Head of caudate nucleus (tissue), 42 donors: ENCODE results near the gene STPG2.

ENCODE experiments used
- DNase-seq, 42 donors: peaks; one replicate each; pipeline versions ENCODE4 v3.0.0 to v3.0.0-alpha.2; 2020 to 2021; ENCODE audit warnings: mixed read lengths in 7 of 42
- intact Hi-C: fragments of 100-400 bp; cut with DNase I; formaldehyde crosslinking; loops from one replicate; pipeline ENCODE4 v1.15.0; 2022

Gene STPG2

DNA sequence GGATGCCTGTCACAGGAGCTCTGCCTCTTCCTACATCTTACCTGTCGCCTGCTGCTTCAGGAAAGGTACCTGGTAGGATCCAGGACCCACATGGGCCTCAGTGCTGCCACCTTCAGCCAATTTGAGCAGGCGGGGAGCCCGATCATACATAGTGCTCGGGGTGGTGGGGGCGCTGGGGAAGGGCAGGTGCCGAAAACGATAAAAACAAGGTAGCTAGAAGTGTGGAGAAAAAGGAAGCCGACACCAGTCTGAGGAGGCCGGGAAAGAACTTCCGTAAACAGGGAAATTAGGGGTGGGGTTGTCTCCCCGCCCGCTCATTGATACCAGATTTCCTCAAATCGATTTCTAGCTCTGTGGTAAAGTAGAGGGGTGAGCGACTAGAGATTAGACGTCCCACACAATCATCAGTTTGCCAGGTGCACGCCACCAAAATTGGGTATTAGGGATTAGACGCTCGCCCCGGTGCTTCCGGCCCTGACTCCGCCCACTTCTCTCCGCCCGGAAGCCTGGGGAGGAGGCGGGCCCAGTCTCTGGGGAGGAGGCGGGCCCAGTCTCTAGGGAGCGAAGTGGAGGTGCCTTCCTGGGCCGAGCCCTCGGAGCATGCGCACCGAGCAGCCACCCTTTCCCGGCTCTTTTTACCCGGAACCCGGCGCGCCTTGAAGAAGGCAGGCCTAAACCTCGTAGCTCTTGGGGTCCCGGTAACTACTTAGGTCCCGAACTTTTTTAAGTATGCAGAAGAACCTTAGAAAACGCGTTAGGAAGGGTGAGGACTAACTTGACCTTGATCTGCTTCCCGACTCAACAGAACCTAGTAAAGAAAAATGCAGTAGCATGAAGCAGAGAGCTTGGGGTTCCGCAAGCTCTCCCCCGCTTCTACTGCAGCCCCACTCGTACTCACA lies at the start of gene STPG2:
STPG2 (minus strand) TSS at position 476 of the 899 bp plus-strand sequence.
- peak; percentile 81 to 98 (median 95) for DNase-seq
- intact Hi-C loops: loop anchor here (5.0 kb wide), 1 partner anchor 119 kb away; the partner anchor contains the start of gene RAP1GDS1

DNA sequence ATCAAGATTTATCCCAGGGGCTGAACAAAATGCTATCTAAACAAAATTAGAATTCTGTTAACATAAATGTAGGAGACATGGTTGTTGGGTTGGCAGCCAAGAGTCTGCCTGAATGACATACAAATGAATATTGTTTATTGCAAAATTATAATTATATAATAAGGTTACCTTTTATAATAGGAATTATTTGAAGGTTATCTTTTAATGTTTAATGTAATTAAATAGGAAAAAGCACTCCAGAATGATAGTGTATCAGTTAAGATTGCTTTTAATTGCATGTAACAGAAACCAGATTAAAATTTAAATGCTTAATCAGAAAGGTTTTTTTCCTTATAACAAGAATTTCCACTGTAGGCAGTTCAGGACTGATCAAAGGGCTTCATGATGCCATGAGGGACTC lies 42.0 kb upstream of the STPG2 start:
- DNase-seq: no peak

DNA sequence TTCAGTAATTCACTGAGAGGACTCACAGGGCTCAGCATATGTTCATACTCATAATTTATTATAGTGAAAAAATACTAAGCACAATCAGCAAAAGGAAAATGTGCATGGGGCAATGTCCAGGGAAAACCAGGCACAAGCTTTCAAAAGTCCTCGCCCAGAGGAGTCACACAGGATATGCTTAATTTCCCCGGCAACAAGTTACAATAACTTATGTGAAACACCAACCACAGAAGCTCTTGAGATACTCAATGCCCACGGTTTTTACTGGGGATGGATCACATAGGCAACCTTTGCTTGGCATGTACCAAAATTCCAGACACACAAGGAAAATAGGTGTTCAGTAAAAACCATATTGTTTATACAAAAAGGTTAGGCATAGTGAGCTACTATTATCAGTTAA lies 38.5 kb upstream of the STPG2 start:
- intact Hi-C loops: no loop called here

More for the DNA sequence above, 42.0 kb upstream of the STPG2 start:
- intact Hi-C loops: no loop called here

DNA sequence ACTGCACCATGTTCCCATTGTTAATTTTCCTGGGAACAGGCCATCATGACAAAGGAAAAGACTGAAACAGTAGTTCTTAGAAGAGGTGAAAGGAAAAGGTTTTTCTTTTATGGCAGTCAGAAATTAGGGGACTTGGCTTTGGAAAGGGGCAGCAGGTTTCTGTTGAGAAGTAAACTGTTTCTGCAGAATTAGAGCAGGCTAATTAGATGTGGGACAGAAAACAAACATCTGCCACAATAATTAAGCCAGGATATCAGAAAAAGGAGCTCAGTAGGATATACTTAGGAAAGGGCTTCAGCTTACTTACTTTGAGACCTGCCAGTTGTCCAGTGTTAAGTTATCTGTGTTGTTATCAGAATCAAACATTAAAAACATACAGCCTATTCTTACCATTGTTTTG lies 36.7 kb upstream of the STPG2 start:
- no peak for DNase-seq
- intact Hi-C loops: no loop called here

More for the DNA sequence above, 38.5 kb upstream of the STPG2 start:
- no peak for DNase-seq

DNA sequence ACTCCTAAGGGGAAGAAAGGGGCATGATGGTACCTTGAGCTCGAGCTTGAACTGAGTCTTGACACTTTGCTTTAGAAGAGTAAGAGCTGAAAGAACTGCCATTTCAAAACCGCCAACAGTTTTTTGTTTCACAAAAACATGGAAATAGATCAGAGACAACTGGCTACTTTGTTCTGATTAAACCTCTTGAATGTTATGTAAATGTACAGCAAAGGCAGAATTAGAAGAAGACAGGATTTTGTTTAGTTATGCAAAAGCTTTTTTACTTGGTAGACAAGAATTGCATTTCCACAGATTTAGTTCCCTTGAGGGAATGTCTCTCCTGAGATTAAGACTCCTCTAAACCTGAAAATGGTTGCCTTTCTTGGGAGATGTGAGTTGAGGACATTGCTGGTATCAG lies 33.3 kb upstream of the STPG2 start:
- DNase-seq: no peak
- intact Hi-C loops: no loop called here

- intact Hi-C loops: no loop called here
These were observed 26.8 kb upstream of the STPG2 start for GRCh38 chr4:98170035-98170434.

GRCh38 chr4:98166731-98167041 lies 23.4 kb upstream of the STPG2 start:
- intact Hi-C loops: no loop called here
- DNase-seq: no peak

More at GRCh38 chr4:98170035-98170434, 26.8 kb upstream of the STPG2 start:
- no peak for DNase-seq

- peak in 6 of 42 donors; percentile 13 to 59 (median 22) for DNase-seq
- intact Hi-C loops: no loop called here
These were observed 22.9 kb upstream of the STPG2 start for GRCh38 chr4:98166025-98166730.

DNA sequence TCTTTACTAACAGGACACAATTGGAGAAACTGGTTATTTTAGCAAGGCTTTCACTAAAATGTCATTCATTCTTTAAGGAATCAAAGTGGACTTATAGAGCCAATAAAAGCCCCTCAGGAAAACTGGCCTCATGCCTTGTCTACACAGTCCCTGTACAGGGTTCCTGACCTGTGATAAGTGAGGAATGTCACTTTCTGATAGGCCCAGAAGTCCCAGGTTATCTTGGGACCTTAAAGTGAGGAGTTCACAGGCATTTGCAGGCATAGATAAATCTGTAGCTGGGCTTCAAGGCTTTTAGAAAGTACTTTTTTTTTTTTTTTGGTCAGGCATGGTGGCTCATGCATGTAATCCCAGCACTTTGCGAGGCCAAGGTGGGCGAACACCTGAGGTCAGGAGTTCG lies 19.4 kb upstream of the STPG2 start:
- intact Hi-C loops: no loop called here
- no peak for DNase-seq

DNA sequence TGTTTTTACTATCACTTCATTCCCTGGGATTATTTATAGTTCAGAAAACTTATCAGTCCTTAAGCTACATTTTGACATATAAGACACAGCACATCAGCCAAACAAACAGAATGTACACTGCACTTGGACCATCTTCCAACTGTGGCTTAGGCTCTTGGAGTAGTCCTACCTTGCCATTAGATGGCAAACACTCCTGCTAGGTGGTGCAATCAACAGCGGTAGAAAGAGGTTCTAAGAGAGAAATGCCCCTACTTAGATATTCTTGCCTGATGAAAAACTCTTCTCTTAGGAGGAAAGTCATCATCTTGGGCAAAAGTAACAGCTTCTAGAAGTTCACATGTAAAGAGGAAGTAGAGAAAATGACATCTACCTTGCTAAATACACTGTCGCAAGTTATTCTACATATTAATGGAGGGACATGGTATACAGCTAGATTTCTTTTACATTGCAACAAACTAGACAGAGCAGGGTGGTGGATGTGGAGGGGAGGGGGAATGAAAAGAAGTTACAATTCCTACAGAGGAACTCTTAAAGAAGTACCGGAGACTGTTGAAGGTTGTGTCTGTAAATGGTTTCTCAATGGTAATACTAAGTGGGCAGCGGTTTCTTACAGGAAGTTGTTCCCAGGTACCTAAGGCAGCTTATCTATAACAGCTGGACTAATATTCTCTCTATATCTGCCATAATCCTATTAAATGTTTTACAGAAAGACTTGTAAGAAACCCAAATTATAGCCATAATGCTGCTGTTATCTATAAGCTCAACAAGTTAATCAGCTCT lies 8.1 kb upstream of the STPG2 start:
- intact Hi-C loops: no loop called here

GRCh38 chr4:98150092-98150761 lies 7.0 kb upstream of the STPG2 start:
- intact Hi-C loops: no loop called here

More for the DNA sequence above, 8.1 kb upstream of the STPG2 start:
- no peak for DNase-seq

DNA sequence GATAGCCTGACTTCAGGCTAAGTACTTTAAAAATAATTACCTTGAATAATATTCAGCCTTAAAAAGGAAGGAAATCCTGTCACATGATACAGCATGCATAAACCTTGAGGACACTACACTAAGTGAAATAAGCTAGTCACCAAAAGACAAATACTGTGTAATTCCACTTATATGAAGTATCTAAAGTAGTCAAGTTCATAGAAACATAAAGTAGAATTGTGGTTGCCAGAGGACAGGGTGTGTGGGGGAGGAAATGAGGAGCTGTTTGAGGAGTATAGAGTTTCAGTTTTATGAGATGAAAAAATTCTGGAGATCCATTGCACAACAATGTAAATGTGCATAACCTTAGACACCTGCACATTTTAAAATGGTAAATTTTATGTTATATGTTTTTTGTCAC lies 5.6 kb upstream of the STPG2 start:
- no peak for DNase-seq
- intact Hi-C loops: no loop called here

More at GRCh38 chr4:98150092-98150761, 7.0 kb upstream of the STPG2 start:
- no peak for DNase-seq

- intact Hi-C loops: no loop called here
- no peak for DNase-seq
These were observed 17.1 kb downstream of the STPG2 start for GRCh38 chr4:98126141-98126540.

DNA sequence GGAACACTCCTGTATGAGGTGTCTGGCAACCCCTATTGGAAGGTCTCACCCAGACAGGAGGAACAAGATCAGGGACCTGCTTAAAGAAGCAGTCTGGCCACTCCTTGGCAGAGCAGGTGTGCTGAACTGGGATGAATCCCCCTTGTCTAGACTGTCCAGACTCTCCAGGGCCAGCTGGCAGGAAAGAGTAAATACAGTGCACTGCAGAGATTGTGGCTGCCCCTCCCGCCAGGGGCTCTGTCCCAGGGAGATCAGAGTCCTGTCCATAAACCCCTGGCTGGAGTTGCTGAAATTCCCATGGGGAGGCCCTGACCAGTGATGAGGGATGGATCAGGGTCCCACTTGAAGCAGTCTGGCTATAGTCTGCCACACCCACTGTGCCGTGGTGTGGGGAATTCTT lies 17.7 kb downstream of the STPG2 start:
- no peak for DNase-seq
- intact Hi-C loops: no loop called here

- no peak for DNase-seq
- intact Hi-C loops: no loop called here
These were observed 25.9 kb downstream of the STPG2 start for GRCh38 chr4:98117363-98117762.

GRCh38 chr4:98113012-98113411 lies 30.3 kb downstream of the STPG2 start:
- peak in 35 of 42 donors; percentile 7 to 65 (median 36) for DNase-seq
- intact Hi-C loops: no loop called here

GRCh38 chr4:98110929-98111328 lies 32.3 kb downstream of the STPG2 start:
- no peak for DNase-seq
- intact Hi-C loops: no loop called here

- intact Hi-C loops: no loop called here
- no peak for DNase-seq
These were observed 33.1 kb downstream of the STPG2 start for GRCh38 chr4:98110214-98110613.

DNA sequence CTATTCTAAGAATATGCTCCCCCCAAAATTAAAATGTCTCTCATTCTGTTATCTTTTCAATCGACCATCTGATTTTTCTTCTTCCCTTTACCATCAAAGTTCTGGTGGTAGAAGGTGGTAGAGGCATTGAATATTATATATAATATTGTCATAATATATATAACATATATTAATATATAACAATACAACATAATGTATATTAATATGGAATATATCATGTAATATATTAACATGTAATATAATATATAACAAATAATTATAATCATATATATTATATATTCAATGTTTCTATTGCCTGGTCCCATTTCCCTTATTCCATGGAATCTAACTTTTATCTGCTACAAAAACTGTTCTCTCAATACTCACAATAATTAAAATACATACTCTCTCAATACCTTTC lies 40.6 kb downstream of the STPG2 start:
- intact Hi-C loops: no loop called here
- DNase-seq: no peak
